ENCODE measurements around the gene IL5RA.

The IL5RA gene

DNA sequence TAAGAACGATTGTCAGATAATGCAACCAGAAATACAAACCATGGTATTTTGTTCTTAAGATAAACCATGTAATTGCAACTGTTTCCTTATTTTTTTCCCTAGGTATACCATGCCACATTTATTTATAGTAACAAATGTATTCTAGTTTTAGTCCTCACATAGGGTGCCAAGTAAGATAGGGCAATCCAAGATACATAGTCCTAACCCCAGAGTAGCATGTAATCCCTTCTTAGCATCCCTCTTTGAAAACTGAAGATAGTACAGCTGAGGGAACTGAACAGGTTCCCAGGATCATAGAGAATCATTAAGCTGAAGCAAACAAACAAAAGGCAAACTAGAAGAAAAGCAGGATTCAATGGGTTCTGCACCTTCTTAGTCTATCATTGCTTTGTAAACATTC is 41.3 kb upstream of the IL5RA start:
- Histone ChIP-seq H3K79me2 (ENCODE audit: low read length) (no peaks in the 10 kb centered on the region), H3K9me2 (replicated peaks; ENCODE audit: insufficient read depth, low read length) (no peaks in the 10 kb centered on the region), H3K4me3 (ENCODE audit: low read length) (no peak overlapping the region), H3K4me2 (ENCODE audit: low read depth, low read length) (no peak overlapping the region), H3K4me1 (ENCODE audit: low read length) (no peaks in the 10 kb centered on the region), H3K36me3 (replicated peaks; ENCODE audit: insufficient read depth, low read length) (peaks cover 20% of the 10 kb centered on the region), H2AFZ (ENCODE audit: low read length) (no peak overlapping the region), H3F3A (ENCODE audit: insufficient read depth, low read length) (0 out of 2 replicates have a peak, but pooled peaks cover 2% of the 10 kb centered on the region), H3K27me3 (replicated peaks; ENCODE audit: insufficient read depth, low read length) (no peaks in the 10 kb centered on the region), H4K20me1 (ENCODE audit: insufficient read depth, low read length) (no peaks in the 10 kb centered on the region), H3K9me3 (replicated peaks; ENCODE audit: insufficient read depth, low read length) (no peaks in the 10 kb centered on the region), H3K9ac (ENCODE audit: low read length) (no peak overlapping the region), H3K27ac (ENCODE audit: low read length) (no peak overlapping the region)
- DNase-seq, result no peak
- TF ChIP-seq, protein P1, sequence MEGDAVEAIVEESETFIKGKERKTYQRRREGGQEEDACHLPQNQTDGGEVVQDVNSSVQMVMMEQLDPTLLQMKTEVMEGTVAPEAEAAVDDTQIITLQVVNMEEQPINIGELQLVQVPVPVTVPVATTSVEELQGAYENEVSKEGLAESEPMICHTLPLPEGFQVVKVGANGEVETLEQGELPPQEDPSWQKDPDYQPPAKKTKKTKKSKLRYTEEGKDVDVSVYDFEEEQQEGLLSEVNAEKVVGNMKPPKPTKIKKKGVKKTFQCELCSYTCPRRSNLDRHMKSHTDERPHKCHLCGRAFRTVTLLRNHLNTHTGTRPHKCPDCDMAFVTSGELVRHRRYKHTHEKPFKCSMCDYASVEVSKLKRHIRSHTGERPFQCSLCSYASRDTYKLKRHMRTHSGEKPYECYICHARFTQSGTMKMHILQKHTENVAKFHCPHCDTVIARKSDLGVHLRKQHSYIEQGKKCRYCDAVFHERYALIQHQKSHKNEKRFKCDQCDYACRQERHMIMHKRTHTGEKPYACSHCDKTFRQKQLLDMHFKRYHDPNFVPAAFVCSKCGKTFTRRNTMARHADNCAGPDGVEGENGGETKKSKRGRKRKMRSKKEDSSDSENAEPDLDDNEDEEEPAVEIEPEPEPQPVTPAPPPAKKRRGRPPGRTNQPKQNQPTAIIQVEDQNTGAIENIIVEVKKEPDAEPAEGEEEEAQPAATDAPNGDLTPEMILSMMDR (IDR thresholded peaks at IDR 0.05; ENCODE audit: low read length), result no peak
- TF ChIP-seq EZH2phosphoT487 (IDR thresholded peaks at IDR 0.05; ENCODE audit: low read length) (no peak), EZH2 (optimal IDR thresholded peaks at IDR 0.05; ENCODE audit: low read depth, low read length) (no peak)

DNA sequence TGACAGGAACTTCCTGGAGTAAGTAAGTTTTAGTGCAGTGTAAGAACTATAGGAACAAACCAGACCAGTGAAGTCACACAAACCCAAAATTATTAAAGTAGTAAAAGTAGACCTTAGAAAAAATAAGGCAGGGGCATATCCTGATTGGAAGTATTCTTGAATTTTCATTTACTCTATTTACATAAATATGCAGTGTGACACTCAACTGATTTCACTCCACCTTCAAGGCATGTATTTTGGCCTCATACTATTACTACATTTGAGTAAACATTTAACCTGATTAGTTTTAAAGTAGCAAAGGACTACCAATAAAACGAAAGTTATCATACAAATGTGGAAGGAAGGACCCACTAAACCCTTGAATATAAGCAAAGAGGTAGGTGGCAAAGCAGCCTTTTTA is 39.4 kb upstream of the IL5RA start:
- TF ChIP-seq EZH2phosphoT487 (IDR thresholded peaks at IDR 0.05; ENCODE audit: low read length), result no peak
- no peak for TF ChIP-seq EZH2 (optimal IDR thresholded peaks at IDR 0.05; ENCODE audit: low read depth, low read length)
- TF ChIP-seq, protein P1 (IDR thresholded peaks at IDR 0.05; ENCODE audit: low read length), result no peak
- Histone ChIP-seq H3F3A (ENCODE audit: insufficient read depth, low read length) (0 out of 2 replicates have a peak, but pooled peaks cover 2% of the 10 kb centered on the region), H3K27me3 (replicated peaks; ENCODE audit: insufficient read depth, low read length) (no peaks in the 10 kb centered on the region), H2AFZ (ENCODE audit: low read length) (no peak overlapping the region), H3K4me1 (ENCODE audit: low read length) (no peaks in the 10 kb centered on the region), H3K36me3 (replicated peaks; ENCODE audit: insufficient read depth, low read length) (peaks cover 17% of the 10 kb centered on the region), H3K9me2 (replicated peaks; ENCODE audit: insufficient read depth, low read length) (no peaks in the 10 kb centered on the region), H3K9ac (ENCODE audit: low read length) (no peak overlapping the region), H3K9me3 (replicated peaks; ENCODE audit: insufficient read depth, low read length) (no peaks in the 10 kb centered on the region), H3K4me3 (ENCODE audit: low read length) (no peak overlapping the region), H3K27ac (ENCODE audit: low read length) (no peak overlapping the region), H3K4me2 (ENCODE audit: low read depth, low read length) (no peak overlapping the region), H4K20me1 (ENCODE audit: insufficient read depth, low read length) (no peaks in the 10 kb centered on the region), H3K79me2 (ENCODE audit: low read length) (no peaks in the 10 kb centered on the region)
- no peak for DNase-seq

DNA sequence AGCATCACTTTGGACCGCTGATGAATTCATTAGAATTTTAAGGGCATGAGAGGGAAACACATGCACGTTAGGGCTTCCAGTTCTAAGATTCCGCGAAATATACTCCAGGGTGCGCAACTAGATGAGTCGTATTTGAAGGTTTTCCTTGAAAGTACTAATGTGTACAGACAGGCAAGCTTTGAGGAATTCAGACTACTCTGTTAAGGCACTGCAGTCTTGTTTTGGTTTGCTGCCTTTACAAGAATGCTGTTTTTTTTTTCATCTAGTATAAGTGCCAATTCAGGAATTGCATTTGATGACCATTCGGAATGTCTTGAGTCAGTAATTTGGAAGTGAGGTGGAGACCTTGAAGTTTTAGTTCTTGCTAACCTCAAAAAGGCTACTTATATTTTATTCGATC is 35.7 kb upstream of the IL5RA start:
- no peak overlapping the region for H3K9ac ChIP-seq (ENCODE audit: low read length)
- H3K4me3 ChIP-seq (ENCODE audit: low read length), result no peak overlapping the region
- DNase-seq, result no peak
- H4K20me1 ChIP-seq (ENCODE audit: insufficient read depth, low read length), result no peaks in the 10 kb centered on the region
- H3K27ac ChIP-seq (ENCODE audit: low read length), result no peak overlapping the region
- no peaks in the 10 kb centered on the region for H3K4me1 ChIP-seq (ENCODE audit: low read length)
- TF ChIP-seq EZH2 (optimal IDR thresholded peaks at IDR 0.05; ENCODE audit: low read depth, low read length), result no peak
- TF ChIP-seq, protein P1 (IDR thresholded peaks at IDR 0.05; ENCODE audit: low read length), result no peak
- TF ChIP-seq EZH2phosphoT487 (IDR thresholded peaks at IDR 0.05; ENCODE audit: low read length), result no peak
- no peaks in the 10 kb centered on the region for H3K27me3 ChIP-seq (replicated peaks; ENCODE audit: insufficient read depth, low read length)
- no peak overlapping the region for H3K4me2 ChIP-seq (ENCODE audit: low read depth, low read length)
- H2AFZ ChIP-seq (ENCODE audit: low read length), result no peak overlapping the region
- H3K79me2 ChIP-seq (ENCODE audit: low read length), result no peaks in the 10 kb centered on the region
- no peaks in the 10 kb centered on the region for H3K9me3 ChIP-seq (replicated peaks; ENCODE audit: insufficient read depth, low read length)
- no peaks in the 10 kb centered on the region; the same call in 1 of the 2 replicates for H3K36me3 ChIP-seq (replicated peaks; ENCODE audit: insufficient read depth, low read length)
- H3K9me2 ChIP-seq (replicated peaks; ENCODE audit: insufficient read depth, low read length), result no peaks in the 10 kb centered on the region
- no peaks in the 10 kb centered on the region for H3F3A ChIP-seq (ENCODE audit: insufficient read depth, low read length)

All from MM.1S (cell line).